Activated CD4-positive, alpha-beta T cell treated with anti-CD3 and anti-CD28 coated beads, Interleukin-2, amount 50 U/mL, for 4 hours (primary cell): Measurements from ENCODE around the gene MYO18B.

ENCODE experiments used
- DNase-seq, 2 experiments: peaks; one replicate each; pipeline ENCODE4 v3.0.0-alpha.2; 2020

The MYO18B gene

DNA sequence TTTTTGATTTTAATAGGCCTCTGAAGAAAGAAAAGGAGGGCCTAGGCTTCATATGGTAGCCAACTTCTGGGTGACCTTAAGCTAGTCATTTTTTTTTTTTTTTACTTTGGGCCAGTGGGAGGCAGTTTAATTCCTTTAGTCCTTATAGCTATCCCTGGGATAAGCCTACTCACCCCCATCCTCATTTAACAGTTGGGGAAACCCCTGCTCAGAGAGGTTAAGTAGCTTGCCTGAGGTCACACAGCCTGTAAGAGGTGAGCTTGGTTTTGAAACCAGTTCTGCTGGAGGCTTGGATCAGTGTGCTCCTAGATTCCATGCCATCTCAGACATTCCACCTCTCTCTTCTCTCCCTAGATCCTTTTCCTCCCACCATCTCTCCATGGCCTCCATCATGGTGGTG is 86.4 kb downstream of the MYO18B start:
- no peak for DNase-seq

DNA sequence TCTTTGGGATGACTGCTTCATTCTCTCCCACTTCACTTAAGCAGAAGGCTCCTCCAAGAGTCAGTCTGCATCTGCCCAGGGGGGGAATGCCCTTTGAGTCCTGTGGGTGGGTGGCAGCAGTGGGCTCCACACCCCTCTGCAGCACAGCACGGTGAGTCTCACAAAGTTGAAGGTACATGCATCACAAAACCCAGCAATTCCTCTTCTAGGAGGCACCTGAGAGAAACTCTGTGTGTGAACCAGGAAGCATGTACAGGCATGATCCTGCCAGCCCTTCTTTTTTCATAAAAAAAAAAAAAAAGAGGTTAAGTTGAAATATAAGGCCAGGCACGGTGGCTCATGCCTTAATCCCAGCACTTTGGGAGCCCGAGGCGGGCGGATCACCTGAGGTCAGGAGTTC is 87.2 kb downstream of the MYO18B start:
- no peak for DNase-seq

GRCh38 chr22:25829808-25830777 is 88.1 kb downstream of the MYO18B start:
- DNase-seq, result no peak

- DNase-seq, result no peak
Measured at GRCh38 chr22:25833091-25833490, 91.1 kb downstream of the MYO18B start.

DNA sequence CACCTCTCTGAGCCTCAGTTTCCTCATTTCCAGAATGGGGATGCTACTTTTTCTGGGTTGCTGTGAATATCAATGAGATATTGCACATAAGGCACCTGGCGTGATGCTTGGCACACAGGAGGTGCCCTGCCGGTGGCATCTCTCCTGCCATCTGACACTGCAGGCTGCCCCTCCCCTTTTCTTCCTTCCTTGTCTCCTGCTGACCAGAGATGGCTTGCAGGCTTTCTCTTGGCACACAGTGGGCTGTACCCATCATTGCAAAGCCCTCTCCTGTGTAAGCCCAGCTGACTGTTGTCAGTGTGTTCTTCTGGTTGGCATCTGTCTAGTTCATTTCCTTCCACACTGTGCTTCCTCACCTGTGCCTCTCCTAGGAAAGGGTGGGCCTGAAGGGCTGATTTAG is 91.7 kb downstream of the MYO18B start:
- no peak for DNase-seq

DNA sequence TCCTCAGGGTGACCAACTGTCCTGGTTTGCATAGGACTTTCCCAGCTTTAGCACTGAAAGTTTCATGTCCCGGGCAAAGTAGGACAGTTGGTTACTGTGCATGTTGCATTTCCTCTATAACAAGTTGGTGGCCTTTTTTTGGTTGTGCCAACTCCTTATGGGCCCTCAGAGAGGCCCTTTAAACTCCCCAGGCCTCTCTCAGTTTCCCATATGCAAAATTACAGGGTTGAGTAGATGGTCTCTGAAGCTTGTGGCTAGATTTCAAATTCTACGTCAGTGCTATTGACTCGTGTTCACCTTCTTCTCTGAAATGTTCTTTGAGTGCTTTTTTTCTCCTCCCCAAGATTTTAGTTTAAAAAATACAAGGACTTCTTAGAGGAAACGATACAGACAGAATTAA is 92.5 kb downstream of the MYO18B start:
- no peak for DNase-seq

GRCh38 chr22:25835348-25835747 is 93.4 kb downstream of the MYO18B start:
- no peak for DNase-seq

DNA sequence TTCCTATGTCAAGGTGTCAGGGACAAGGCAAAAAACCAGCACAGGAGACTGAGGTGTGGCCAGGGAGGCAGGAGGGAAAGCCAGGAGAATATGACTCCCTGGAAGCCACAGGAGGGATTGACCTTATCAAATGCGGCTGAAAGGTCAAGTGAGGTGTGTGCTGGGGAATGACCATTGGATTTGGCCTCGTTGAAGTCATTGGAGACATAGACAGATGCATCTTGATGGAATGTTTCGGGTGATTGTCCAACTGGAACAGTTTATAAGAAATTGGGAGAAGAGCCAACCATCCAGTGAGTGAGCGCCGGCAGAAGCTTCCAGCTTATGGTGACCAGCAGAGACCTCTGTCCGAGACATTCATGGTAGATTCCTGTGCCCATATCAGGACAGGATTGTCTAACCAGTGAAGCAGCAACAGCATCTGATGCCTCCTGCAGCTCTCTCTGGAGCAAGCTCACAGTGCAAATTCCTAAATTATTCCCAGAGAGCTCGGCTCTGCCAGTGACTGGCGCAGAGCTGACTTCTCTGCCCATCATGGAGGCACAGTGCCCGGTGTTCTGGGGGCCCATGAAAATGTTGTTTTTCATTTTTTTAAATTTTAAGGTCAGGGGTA is 95.4 kb downstream of the MYO18B start:
- DNase-seq, result no peak

- DNase-seq, result no peak
Measured at GRCh38 chr22:25838960-25839741, 97.2 kb downstream of the MYO18B start.

DNA sequence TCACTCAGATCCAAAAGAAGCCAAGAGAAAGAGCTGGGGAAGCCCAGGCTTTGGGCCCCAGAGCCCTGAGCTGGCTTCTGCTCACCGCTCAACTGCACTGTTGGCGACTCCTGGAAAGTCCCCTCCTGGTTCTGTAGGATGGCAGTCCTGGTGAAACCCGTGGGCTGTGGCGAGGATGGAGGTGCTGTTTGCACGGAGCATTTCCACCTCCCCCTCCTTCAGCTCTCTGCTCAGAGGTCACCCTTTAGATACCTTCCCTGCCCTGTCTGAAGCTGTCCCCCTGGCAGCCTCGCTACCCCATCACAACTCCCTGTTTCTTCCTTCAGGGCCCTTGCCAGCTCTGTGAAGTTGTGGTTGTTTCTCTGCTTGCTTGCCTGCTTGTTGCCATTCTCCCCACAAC is 97.8 kb downstream of the MYO18B start:
- DNase-seq, result no peak

- DNase-seq, result no peak
Measured at GRCh38 chr22:25840167-25840566, 98.2 kb downstream of the MYO18B start.

GRCh38 chr22:25840891-25841290 is 98.9 kb downstream of the MYO18B start:
- no peak for DNase-seq

DNA sequence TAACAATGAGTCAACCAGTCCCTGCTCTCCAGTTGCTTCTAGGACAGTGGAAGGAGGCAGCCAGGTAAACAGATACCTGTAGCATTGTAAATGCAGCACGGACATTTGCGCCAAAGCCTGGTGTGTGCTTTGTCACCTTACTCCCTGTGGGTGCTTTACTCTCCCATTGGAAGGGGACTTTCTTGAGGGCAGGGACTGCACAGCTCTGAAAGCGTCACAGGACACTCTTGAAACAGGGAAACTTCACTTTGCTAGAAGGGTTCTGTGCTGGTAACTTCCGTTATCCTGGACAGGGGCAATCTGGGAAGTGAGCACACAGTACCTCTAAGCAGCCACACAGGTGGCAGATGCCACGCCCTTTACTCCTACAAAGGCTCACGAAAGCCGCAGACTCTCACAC is 99.8 kb downstream of the MYO18B start:
- no peak for DNase-seq

- no peak for DNase-seq
Measured at GRCh38 chr22:25843660-25844405, 101.8 kb downstream of the MYO18B start.

- DNase-seq, result no peak
Measured at GRCh38 chr22:25844601-25845000, 102.6 kb downstream of the MYO18B start.

- DNase-seq, result no peak
Measured at GRCh38 chr22:25845985-25846745, 104.2 kb downstream of the MYO18B start.

DNA sequence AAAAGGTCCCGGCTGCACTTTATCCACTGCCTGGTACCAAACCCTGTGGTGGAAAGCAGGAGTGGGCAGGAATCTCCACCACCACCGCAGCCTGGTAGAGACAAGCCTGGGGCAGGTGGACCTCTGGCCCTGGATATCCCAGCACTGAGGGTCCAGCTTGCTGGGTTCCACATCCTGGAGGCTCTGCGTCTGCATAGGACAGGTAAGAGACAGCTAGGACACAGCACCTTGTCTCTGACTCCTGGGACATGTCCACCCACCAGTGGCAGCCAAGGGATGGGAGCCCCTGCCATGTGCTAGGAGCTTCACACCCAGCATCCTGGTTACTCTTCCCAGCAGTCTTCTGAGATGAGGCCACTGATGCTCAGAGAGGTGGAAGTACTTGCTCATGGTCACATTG is 105.5 kb downstream of the MYO18B start:
- no peak for DNase-seq

DNA sequence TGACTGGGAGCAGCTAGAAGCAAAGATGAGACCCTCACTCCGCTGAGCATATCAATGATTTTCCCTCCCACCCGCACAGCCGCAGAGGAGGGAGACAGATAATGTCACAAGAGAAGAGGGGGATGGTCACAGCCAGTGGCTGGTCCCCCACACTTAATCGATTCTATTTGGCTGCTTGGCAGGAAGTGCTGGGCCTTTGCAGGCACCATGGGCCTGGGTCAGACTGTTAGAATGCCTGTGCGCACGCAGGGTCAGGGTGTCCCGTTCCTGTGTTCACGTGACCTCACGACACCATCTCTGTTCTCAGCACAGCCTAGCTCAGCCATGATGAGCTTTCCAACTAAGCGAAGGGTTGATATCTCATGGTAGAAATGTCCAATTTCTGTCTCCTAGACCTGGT is 107.0 kb downstream of the MYO18B start:
- no peak for DNase-seq

DNA sequence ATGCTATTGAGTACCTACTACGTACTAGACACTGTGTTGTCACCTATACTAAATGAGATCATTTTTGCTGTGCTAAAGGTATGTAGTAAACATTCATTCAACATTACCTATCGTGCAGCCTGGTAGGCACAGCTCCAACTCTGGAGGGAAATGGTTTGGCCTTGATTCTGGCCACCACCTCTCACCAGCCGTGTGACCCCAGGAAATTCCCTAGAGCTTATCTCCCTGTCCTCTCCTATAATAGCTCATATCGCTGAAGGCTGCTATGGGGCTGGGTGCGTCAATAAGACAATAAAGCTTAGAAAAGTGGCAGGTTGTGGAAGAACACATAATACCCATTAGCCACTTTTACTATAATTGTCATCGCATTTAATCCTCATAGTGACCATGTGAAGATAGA is 107.5 kb downstream of the MYO18B start:
- DNase-seq, result no peak

DNA sequence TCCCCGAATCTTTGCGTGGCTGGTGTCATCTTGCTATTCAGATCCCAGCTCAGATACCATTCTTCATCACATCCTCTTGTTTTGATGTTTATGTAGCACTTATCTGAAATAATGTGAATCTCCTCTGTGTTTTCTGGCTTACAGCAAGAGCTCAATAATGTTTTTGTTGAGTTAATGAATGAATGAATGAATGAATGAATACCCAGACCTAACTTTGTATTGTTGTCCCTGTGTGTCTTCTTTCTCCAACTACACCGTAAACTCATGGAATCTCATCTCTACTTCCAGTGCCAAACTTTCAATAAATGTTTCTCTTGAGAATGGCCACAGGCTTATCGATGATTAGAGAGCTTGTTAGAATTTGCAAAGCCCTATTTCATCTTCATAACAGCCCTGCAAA is 110.2 kb downstream of the MYO18B start:
- no peak for DNase-seq

DNA sequence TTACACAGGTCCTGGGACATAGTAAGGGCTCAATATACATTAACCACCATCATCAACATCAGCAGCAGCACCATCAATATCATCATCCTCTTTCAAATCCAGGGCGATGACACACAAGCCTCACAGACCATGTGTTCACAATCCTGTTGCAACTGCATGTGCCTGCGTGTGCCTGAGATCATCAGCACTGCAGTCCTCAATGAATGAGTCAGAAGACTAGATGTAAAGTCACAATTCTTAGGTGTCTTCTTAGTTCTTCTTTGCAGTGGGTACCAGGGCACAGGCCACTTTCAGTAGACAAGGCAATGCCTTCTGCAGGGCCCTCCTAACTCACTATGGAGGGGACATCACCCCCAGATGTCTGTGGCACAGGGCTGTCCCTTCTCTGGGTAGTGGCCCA is 111.1 kb downstream of the MYO18B start:
- DNase-seq, result no peak
